ENCODE data around the gene EFCAB6.

The EFCAB6 gene

DNA sequence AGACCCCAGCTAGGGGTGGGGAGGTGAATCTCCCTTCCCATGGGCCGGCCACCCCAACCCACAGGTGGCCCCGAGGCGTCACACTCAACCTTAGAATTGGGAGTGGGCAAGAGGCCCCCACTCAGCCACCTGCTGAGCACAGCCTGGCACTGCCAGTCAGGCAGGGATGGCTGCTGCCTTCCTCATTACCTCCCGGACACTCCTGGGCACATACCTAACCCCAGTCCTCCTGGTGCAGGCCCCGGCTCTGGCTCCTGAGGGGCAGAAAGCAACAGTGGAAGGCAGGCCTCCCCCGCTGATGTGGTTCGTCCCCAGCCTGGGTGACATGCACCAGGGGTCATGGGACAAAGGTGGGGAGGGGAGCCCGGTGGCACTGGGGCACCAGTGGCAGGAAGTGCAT lies 296.7 kb downstream of the EFCAB6 start:
- no peak for DNase-seq

DNA sequence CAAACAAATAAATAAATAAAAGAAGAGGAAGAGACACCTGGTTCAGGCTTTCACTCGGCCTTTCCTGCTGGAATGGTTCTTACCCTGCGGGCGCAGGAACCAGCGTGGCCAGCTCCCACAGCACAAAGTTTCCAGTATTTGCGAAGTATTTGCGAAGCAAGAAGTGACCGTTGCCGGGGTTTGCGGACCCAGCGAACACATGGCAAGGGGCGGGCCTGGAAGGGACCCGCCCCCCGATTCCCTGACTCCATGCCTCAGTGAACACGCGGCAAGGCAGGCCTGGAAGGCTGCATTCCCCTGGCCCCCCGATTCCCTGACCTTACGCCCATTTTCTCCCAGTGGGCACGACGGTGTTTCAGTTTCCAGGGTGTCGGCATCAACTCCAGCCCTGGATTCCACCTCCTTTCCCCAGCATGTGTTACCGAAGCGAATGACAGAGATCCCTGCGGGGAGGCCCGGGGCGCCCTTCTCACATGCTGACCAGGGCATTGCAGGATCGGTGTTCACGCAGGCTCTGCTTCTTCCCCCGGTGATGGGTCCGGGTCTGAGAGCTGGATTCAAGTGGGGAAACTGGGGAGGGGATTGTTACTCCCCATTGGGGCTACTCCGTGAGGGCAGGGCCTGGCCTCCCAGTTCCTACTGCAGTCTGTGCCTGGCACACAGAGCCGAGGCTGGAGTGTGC lies 297.5 kb downstream of the EFCAB6 start:
- no peak for DNase-seq

DNA sequence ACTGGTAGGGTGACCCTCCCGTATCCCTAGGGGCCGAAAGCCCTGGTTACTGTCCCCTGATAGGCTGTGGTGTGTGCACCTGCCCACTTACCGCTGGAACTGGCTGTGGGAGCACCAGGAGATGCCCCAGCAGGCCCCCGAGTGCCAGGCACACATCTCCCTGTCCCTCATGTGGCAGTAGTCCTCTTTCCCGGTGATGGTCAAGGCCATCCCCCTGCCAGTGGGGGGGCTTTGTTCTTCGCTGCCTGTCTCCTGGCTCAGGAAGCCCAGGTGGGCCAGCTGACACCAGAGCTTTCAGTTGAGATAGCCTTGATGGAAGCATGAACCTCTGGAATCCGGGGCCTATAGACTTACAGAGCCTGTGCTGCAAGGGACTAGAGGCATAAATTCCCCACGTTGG lies 299.8 kb downstream of the EFCAB6 start:
- no peak for DNase-seq

DNA sequence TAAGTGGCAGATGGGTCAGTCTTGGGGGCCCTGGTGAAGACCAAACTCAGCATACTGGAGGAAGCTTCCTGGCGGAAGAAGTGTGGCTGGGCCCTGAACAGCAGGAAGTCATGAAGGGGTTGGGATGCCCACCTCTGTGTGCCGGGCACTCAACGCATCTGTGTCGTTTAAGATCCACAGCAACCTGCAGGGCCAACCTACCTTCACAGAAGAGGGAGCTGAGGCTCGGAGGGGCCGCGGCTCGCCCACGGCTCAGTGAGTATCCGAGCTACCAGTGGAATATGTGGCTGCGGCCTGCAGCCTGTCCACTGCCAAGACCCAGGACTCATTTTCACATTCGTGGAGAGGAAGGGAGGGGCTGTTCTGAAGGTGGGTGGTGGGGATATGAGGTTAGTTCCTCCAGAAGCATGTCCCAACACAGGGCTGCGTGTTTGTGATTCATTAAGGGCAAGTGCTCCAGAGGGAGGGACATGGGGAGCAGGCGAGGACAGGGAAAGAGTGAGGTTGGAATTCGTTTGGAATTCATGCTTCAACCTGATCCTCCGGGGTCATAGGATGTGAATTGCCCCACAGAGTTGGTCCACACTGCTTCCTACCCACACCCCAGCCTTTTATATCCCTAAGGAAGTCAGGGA lies 300.7 kb downstream of the EFCAB6 start:
- DNase-seq = no peak

DNA sequence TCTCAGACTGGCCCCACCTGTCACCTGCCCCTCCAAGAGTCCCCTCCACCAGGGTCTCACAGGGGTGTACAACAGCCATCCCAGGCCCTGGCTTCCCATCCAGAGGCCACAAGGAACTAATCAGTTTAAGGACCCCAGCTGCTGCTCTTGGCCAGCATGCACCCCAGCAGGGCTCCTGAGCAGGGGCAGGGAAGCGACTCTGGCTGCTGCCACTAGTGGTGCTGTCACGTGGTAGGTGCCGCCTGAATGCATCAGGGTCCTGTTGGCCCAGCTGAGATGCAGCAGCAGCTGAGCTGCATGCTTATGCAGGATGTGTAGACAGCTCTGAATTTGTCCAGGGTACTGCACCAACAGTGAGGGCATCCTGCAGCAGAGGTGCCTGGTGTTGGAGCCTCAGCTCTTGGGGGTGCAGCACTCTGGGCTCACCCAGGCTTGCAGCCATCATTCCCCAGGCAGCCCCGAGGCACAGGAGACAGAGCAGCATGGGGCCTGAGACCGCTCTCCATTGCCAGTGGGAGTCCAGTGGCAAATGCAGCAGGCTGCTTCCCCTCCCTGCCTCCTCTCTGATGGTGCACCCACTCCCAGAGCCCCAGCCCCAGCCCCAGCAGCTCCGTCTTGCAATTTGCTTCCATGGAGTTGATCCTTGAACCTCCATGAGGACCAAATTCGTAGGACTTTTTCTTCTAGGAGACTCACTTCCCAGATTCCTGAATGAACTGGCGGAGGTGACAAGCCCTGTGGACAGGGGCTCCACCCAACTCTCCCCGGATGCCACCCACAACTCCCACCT lies 301.6 kb downstream of the EFCAB6 start:
- no peak for DNase-seq

DNA sequence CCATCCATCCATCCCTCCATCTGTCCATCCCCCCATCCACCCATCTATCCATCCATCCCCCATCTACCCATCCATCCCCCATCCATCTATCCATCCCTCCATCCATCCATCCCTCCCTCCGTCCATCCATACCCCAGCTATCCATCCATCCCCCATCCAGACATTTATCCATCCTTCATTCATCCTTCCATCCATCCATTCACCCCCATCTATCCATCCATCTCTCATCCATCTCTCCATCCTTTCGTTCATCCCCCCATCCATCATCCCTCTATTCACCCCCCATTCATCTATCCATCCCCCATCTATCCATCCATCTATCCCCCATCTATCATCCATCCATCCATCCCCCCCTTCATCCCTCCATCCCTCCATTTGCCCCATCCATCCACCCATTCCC lies 302.8 kb downstream of the EFCAB6 start:
- no peak for DNase-seq

DNA sequence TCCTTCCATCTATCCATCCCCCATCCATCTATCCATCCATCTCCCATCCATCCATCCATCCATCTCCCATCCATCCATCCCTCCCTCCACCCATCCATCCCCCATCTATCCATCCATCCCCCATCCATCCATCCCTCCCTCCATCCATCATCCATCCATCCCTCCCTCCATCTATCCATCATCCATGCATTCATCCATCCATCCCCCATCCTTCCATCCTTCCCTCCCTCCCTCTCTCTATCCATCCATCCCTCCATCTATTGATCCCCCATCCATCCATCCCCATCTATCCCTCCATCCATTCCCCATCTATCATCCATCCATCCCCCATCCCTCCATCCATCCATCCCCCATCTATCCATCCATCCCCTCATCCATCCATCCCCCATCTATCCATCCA lies 303.6 kb downstream of the EFCAB6 start:
- no peak for DNase-seq

DNA sequence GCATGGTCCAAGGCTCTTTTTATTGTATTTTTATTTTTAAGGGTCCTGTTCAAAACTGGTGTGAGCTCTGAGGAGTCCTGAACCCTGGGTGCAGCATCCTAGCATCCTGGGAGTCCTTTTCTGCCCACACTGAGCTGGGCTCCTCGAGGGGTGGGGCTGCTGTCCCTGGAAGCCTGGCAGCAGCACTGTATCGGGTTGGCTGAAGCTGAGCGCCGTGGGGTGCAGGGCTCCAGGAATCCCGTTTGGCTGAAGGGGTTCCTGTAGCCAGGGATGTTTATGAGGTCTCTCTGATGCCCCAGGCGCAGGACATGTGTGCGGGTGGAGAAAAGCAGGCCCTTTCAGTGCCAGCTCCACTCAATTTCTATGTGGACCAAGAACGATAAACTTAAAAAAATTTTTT lies 304.9 kb downstream of the EFCAB6 start:
- DNase-seq = no peak

DNA sequence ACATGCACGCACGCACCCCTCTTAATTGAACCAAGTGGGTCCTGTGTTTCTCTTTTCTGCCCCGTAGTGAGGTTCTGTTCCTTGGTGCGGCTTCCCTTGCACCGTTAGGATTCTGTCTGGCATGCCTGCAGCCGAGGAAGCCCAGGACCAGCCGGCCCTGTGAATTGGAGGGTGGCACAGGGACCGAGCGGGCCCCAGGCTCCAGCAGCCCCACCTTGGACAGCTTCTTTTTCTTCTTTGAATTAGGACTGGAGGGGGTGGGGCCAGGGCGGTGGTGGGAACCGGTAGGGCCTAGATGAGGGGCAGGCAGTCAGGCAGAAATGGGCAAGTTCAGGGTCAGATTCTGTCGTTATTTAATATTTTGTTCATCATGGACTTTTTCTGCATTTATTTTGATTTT lies 305.6 kb downstream of the EFCAB6 start:
- no peak for DNase-seq

DNA sequence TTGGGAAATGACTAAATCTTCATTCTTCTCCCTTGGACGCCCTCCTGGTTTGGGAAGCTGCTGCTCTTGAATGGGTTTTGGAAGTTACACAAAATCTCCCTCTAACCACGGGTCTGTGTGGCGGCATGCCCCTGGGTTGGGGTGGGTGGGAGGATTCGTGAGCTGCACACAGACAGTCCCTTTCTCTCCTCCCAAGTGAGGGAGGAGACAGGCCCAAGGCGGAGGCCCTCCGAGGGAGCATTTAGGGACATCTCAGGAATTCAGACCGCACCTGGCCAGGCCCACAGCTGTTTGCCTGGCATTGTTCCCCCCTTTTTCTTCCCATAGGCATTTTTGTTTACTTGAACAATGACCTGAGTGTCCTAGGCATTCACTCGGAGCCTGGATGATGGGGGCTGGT lies 306.2 kb downstream of the EFCAB6 start:
- DNase-seq = no peak

DNA sequence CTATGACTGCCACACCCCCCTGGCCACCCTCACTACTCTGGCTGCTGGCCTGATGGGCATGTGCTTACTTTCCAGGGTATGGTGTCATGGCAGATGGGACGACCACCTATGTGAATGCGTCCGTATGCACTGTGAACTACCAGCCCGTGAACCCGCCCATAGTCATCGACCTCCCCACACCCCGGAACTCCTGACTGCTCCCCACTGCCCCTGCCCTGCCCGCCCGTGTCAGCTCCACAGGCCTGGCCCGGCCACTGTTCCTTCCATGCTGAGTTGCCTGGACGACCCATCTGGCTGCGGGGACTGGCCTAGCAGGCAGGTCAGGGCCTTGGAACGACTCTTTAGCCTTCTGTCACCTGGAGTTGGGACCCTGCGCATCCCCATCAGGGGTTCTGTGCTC lies 306.7 kb downstream of the EFCAB6 start:
- no peak for DNase-seq

DNA sequence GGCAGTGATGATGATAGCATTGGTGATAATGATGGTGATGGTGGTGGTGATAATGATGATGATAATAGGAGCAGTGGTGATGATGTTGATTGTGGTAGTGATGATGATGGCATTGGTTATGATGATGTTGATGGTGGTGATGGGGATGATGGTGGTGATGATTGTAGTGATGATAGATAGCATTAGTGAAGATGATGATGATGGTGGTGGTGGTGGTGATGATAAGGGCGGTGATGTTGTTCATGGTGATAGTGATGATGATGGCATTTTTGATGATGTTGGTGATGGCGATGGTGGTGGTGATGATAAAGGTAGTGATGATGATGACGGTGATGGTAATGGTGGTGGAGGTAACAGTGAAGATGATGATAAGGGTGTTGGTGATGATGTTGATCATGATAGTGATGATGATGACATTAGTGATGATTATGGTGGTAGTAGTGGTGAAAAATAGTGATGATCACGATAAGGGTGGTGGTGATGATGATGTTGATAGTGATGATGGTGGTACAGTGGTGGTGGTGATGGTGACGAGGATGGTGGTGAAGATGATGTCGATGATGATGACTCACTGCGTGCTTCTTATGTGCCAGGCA lies 307.3 kb downstream of the EFCAB6 start:
- no peak for DNase-seq

DNA sequence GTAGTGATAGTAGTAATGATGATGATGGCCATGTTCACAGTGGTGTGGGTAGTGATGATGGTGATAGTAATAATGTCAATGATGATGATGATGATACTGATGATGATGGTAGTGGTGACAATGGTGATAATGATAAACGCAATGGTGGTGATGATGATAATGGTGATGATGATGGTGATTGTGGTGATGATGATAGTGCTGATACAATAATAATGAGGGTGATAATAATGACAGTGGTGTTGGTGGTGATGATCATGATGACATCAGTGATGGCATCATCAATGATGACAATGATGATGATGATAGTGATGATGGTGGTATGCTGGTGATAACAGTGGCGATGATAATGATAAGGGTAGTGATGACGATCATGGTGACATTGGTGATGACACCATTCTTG lies 308.0 kb downstream of the EFCAB6 start:
- no peak for DNase-seq

DNA sequence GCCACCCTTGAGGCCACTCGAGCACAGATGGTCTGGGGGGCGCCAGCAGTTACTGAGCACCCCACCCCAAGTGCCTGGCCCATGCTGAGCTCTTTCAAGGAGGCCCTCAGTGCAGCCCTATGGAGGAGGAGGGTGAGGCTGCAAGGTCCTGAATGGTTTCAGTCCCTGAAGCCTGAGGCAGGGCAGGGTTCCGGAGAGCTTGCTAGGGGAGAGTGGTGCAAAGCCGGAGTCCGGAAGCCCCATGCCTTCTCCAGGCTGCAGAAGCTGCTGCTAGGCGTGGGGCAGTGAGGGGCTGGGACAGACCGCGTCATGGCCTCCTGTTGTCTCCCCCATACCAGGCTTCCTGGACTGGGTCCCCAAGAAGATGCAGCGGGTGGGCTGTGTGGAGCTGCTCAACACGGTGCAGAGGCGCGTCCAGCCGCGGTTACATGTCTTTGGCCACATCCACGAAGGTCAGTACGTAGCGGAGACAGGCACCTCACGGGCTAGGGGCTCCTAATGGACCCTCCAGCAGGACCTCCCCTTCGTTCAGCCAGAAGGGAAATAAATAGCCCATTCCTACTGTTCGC lies 309.7 kb downstream of the EFCAB6 start:
- DNase-seq = no peak

DNA sequence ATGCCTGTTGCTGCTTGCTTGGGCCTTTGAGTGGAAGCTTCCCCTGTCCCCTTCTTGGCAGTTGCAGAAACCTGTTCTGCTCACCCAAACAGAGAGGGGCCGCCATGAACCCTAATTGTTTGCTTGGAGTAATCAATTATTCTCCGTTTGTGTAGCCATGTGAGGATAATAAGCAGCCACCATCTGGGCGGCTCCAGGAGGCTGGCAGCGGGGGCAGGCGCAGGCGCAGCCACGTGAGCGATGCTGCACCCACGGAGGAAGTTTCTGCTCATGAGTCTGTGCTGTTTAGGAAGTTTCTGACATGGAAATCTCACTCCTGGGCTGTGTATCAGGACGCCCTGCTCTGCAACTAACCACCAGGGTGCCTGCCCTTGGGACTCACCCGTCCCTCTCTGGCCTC lies 310.2 kb downstream of the EFCAB6 start:
- no peak for DNase-seq

DNA sequence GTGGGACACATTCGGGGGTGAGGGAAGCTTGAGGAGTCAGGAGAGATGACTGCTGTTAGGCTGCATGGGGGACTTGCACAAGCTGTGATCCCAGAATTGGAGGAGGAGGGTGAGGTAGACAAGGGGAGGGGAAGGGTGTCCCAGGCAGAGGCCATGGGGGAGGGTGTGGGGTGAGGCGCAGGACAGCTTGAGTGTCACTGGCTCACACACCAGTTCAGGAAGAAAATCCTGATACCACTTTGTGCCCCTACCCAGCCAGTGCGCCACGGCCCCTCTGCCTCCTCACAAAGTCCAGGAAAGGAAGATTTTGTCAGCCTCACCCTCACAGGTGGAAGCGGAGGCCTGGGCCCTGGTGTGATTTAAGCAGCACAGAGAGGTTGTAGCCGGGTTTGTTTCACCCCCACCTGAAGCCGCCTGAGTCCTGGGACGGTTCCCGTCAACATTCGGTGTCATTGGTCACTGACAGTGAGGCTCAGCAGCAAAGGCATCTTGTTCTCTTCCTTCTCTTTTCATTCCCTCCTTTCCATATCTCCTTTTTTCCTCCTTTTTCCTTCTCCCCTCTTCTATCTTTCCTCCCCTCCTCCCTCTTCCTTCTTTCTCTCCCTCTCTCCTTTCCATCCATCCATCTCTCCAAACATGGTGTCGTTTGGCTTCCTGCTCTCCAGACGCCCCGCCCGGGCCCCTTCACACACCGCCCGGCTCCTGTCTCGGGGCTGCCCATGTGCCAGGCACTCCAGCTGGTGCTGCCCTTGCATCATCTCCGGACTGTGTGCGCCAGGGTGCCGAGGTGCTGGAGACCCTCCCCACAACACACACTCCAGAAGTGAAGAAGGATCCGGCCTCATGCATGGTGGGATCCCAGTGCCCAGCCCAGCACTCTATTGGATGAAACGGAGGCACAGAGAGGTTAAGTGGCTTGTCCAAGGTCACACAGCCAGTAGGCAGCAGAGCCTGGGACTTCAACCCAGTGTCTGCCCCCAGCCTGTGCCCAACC lies 311.0 kb downstream of the EFCAB6 start:
- DNase-seq = no peak

DNA sequence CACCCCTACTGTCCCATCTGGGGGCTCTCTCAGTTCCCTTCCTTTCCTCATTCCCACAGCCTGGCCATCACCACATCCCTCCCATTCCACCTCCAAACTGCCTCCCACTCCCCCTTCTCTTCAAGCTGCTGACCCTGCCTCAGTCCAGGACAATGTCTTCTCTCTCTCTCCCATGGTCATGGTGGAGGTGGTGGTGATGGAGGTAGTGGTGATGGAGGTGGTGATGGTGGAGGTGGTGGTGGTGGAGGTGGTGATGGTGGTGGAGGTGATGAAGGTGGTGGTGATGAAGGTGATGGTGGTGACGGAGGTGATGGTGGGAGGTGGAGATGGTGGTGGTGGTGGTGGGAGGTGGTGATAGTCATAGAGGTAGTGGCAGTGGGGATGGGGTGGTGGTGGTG lies 313.2 kb downstream of the EFCAB6 start:
- no peak for DNase-seq

DNA sequence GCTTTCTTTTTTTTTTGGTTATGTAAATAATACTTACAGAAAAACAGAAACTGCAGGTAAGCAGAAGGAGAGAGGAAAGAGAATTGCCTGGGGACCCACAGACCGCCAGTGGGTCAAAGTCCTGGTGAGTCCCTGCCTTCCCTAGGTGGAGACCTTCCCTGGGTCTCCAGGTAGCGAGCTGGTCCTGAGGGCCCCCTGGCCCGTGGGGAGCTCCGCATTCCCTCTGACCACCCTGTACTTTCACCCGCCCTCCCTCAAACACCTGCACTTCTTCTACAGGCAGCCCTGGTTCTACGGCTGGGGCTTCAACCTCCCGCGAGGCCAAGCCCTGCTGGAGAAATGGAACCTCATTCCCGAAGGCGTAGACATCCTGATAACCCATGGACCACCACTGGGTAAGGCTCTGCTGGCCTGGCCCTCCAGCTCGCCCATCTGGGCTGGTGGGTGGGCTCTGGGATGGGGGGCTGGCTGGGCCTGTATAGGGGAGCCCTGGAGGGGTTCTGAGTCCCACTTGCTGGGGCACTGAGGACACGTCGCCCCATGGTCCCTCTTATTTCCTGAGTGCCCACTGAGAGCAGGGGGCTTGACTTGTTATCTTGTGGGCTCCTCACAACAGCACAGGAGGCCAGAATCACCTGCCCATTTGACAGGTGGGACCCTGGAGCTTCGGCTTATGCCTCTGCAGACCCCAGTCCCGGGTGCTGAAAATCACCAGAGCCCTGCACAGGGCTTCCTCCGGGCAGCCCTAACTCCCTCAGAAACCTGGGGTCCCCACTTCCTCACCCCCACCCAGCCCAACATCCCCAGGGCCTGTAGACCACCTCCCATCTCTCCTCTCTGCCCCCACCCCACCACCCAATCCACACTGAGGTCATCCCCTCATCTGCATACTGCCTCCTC lies 313.9 kb downstream of the EFCAB6 start:
- no peak for DNase-seq

DNA sequence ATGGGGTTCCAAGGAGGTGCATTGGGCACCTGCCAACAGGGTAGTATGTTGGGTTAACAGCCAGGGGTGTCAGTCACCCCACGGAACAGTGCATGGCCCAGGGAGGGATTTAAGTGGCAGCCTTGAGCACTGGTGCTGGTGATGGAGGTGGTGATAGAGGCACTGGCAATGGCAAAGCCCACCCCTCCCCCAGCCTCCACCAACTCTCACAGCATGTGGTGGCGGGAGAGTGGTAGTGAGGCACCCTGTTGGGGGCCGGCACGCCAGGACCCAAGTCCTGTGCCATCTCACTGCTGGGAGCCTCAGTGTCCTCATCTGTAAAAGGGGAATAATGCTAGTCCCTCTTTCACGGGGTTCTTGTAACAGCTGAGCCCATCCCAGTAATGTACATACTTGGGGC lies 318.8 kb downstream of the EFCAB6 start:
- no peak for DNase-seq

DNA sequence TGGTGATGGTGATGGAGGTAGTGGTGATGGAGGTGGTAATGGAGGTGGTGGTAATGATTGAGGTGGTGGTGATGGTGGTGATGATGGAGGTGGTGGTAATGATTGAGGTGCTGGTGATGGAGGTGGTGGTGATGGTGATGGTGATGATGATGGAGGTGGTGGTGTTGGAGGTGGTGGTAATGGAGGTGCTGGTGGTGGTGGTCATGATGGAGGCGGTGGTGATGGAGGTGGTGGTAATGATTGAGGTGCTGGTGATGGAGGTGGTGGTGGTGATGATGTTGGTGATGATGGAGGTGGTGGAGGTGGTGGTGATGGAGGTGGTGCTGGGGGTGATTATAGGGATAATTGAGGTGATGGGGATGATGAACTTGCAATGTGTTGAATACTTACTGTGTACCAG lies 320.4 kb downstream of the EFCAB6 start:
- no peak for DNase-seq

DNA sequence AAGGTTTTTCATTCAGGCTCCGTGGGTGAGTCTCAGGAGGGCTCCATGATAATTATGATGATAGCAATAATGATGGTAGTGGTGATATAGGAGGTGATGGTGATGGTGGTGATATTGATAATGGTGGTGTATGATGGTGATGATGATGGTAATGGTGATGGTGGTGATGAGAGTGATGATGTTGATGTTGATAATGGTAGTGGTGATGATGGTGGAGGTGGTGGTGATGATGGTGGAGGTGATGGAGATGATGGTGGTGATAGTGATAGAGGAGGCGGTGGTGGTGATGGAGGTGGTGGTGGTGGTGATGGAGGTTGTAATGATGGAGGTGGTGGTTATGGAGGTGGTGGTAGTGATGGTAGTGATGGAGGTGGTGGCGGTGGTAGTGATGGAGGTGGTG lies 320.9 kb downstream of the EFCAB6 start:
- DNase-seq = no peak

All from stimulated activated CD4-positive, alpha-beta T cell treated with anti-CD3 and anti-CD28 coated beads, Interleukin-4, amount 100 ng/mL, for 24 hours (primary cell).